Immature natural killer cell (primary cell): Measurements from ENCODE around the gene PPRC1. TPM values are rescaled to one million over a fixed set of nuclear protein-coding genes. Genes with fewer than 3 reads are reported as not detected.

Experiments used
- DNase-seq, 3 donors: peaks; one replicate each; pipeline ENCODE4 v3.0.0; 2022; ENCODE audit warnings: mixed read lengths in 1 of 3
- H3K27ac Mint-ChIP-seq, 6 donors: one replicate each; pipeline ENCODE4 v1.8.0; 2020; ENCODE audit warnings: mixed read lengths in 6 of 6, mild to moderate bottlenecking in 5 of 6, inconsistent platforms in 4 of 6, moderate library complexity in 3 of 6
- H3K27me3 Mint-ChIP-seq, 3 donors: one replicate each; pipeline ENCODE4 v1.8.0; 2020 to 2021; ENCODE audit warnings: low read depth in 3 of 3, mild to moderate bottlenecking in 3 of 3, mixed read lengths in 3 of 3, moderate library complexity in 3 of 3, inconsistent platforms in 1 of 3
- H3K36me3 Mint-ChIP-seq, 3 donors: one replicate each; pipeline ENCODE4 v1.8.0; 2020; ENCODE audit warnings: mixed read lengths in 3 of 3, inconsistent platforms in 2 of 3, mild to moderate bottlenecking in 2 of 3
- H3K4me1 Mint-ChIP-seq, 2 donors: one replicate each; pipeline ENCODE4 v1.8.0; 2020; ENCODE audit warnings: inconsistent platforms in 2 of 2, mild to moderate bottlenecking in 2 of 2, mixed read lengths in 2 of 2, moderate library complexity in 1 of 2
- H3K4me3 Mint-ChIP-seq, 5 donors: one replicate each; pipeline ENCODE4 v1.8.0; 2020; ENCODE audit warnings: mild to moderate bottlenecking in 5 of 5, mixed read lengths in 5 of 5, inconsistent platforms in 3 of 5, moderate library complexity in 3 of 5
- H3K9me3 Mint-ChIP-seq, 6 donors: one replicate each; pipeline ENCODE4 v1.8.0; 2020; ENCODE audit warnings: mild to moderate bottlenecking in 6 of 6, mixed read lengths in 6 of 6, inconsistent platforms in 4 of 6, moderate library complexity in 3 of 6
- polyA plus RNA-seq, 3 donors: library from polyadenylated mRNA; unstranded; fragments of 300-500 nt; fragmentation: Illumina TruSeq; gene quantifications; one replicate each; pipeline ENCODE4 v1.2.3, GENCODE V29; 2021

The PPRC1 gene
- polyA plus RNA-seq, 3 donors from 2014 or later = 3.8 to 10.9 (median 7.5) TPM

- Mint-ChIP-seq H3K4me3 (peak overlapping the region in 1 of 5 donors; percentile 14), H3K36me3 (peaks cover 0 to 21% (median 12%) of the 10 kb centered on the region in 3 donors), H3K4me1 (peaks cover 46 to 48% of the 10 kb centered on the region in 2 donors), H3K27ac (peak overlapping the region in 4 of 6 donors; percentile 77 to 91 (median 88)), H3K9me3 (no peaks in the 10 kb centered on the region), H3K27me3 (peaks cover 0 to 5% (median 0%) of the 10 kb centered on the region in 3 donors)
- DNase-seq = no peak
Measured at GRCh38 chr10:102112210-102112817, 20.5 kb upstream of the PPRC1 start.

- Mint-ChIP-seq H3K9me3 (no peaks in the 10 kb centered on the region), H3K27me3 (peaks cover 2 to 5% (median 4%) of the 10 kb centered on the region in 3 donors), H3K36me3 (peaks cover 0 to 18% (median 12%) of the 10 kb centered on the region in 3 donors), H3K4me1 (peaks cover 57 to 59% of the 10 kb centered on the region in 2 donors), H3K4me3 (peak overlapping the region; percentile 73 to 93 (median 85)), H3K27ac (peak overlapping the region; percentile 77 to 91 (median 88))
- no peak for DNase-seq
Measured at GRCh38 chr10:102113261-102113955, 19.4 kb upstream of the PPRC1 start.

- Mint-ChIP-seq H3K27ac (peak overlapping the region; percentile 85 to 98 (median 96)), H3K27me3 (peaks cover 2 to 5% (median 4%) of the 10 kb centered on the region in 3 donors), H3K4me3 (peak overlapping the region; percentile 84 to 93 (median 91)), H3K36me3 (peaks cover 0 to 10% (median 9%) of the 10 kb centered on the region in 3 donors), H3K9me3 (no peaks in the 10 kb centered on the region), H3K4me1 (peaks cover 65 to 67% of the 10 kb centered on the region in 2 donors)
- no peak for DNase-seq
Measured at GRCh38 chr10:102113956-102114857, 18.6 kb upstream of the PPRC1 start.

- H3K9me3 Mint-ChIP-seq = no peaks in the 10 kb centered on the region
Measured at GRCh38 chr10:102114861-102115618, 17.8 kb upstream of the PPRC1 start.

GRCh38 chr10:102115775-102116174, 17.1 kb upstream of the PPRC1 start:
- Mint-ChIP-seq H3K36me3 (no peaks in the 10 kb centered on the region), H3K9me3 (no peaks in the 10 kb centered on the region), H3K4me1 (peaks cover 70 to 72% of the 10 kb centered on the region in 2 donors), H3K27me3 (peaks cover 2 to 12% (median 6%) of the 10 kb centered on the region in 3 donors), H3K27ac (peak overlapping the region; percentile 88 to 98 (median 97)), H3K4me3 (peak overlapping the region; percentile 84 to 93 (median 91))
- no peak for DNase-seq

More at GRCh38 chr10:102114861-102115618, 17.8 kb upstream of the PPRC1 start:
- Mint-ChIP-seq H3K27ac (peak overlapping the region; percentile 88 to 98 (median 97)), H3K4me3 (peak overlapping the region; percentile 84 to 93 (median 91)), H3K4me1 (peaks cover 70 to 72% of the 10 kb centered on the region in 2 donors), H3K27me3 (peaks cover 2 to 7% (median 6%) of the 10 kb centered on the region in 3 donors), H3K36me3 (peaks cover 0 to 2% (median 1%) of the 10 kb centered on the region in 3 donors)
- peak; percentile 66 to 71 (median 69) for DNase-seq

- Mint-ChIP-seq H3K4me1 (peaks cover 79% of the 10 kb centered on the region in 2 donors), H3K9me3 (no peaks in the 10 kb centered on the region), H3K36me3 (no peaks in the 10 kb centered on the region), H3K27ac (peak overlapping the region; percentile 88 to 98 (median 97)), H3K27me3 (peaks cover 2 to 14% (median 6%) of the 10 kb centered on the region in 3 donors), H3K4me3 (peak overlapping the region; percentile 49 to 93 (median 87))
- no peak for DNase-seq
Measured at GRCh38 chr10:102116656-102117055, 16.2 kb upstream of the PPRC1 start.

GRCh38 chr10:102117391-102118159, 15.3 kb upstream of the PPRC1 start:
- H3K36me3 Mint-ChIP-seq = no peaks in the 10 kb centered on the region

GRCh38 chr10:102118867-102119266, 14.0 kb upstream of the PPRC1 start:
- Mint-ChIP-seq H3K27me3 (peaks cover 2 to 14% (median 8%) of the 10 kb centered on the region in 3 donors), H3K27ac (peak overlapping the region; percentile 88 to 98 (median 98)), H3K4me3 (peak overlapping the region; percentile 85 to 91 (median 89)), H3K4me1 (peaks cover 64% of the 10 kb centered on the region in 2 donors), H3K9me3 (no peaks in the 10 kb centered on the region), H3K36me3 (no peaks in the 10 kb centered on the region)
- no peak for DNase-seq

More at GRCh38 chr10:102117391-102118159, 15.3 kb upstream of the PPRC1 start:
- DNase-seq = peak in 1 of 3 donors; percentile 25
- peak overlapping the region; percentile 88 to 98 (median 98) for H3K27ac Mint-ChIP-seq
- H3K4me1 Mint-ChIP-seq = peaks cover 77% of the 10 kb centered on the region in 2 donors
- H3K4me3 Mint-ChIP-seq = peak overlapping the region; percentile 38 to 90 (median 88)
- no peaks in the 10 kb centered on the region for H3K9me3 Mint-ChIP-seq
- H3K27me3 Mint-ChIP-seq = peaks cover 2 to 14% (median 8%) of the 10 kb centered on the region in 3 donors

GRCh38 chr10:102119417-102120141, 13.3 kb upstream of the PPRC1 start:
- H3K27ac Mint-ChIP-seq = peak overlapping the region; percentile 88 to 98 (median 98)
- no peaks in the 10 kb centered on the region for H3K9me3 Mint-ChIP-seq
- peak overlapping the region; percentile 85 to 91 (median 89) for H3K4me3 Mint-ChIP-seq
- H3K4me1 Mint-ChIP-seq = peaks cover 63% of the 10 kb centered on the region in 2 donors
- peaks cover 2 to 14% (median 8%) of the 10 kb centered on the region in 3 donors for H3K27me3 Mint-ChIP-seq
- DNase-seq = peak; percentile 38 to 43 (median 39)
- no peaks in the 10 kb centered on the region for H3K36me3 Mint-ChIP-seq

- peak within 1 kb of the TSS; percentile 85 to 93 (median 90) for H3K4me3 Mint-ChIP-seq
- H3K4me1 Mint-ChIP-seq = peaks cover 55 to 56% of the 10 kb centered on the region in 2 donors
- peak; percentile 85 to 86 (median 86) for DNase-seq
- no peaks in the 10 kb centered on the region for H3K36me3 Mint-ChIP-seq
- no peaks in the 10 kb centered on the region for H3K9me3 Mint-ChIP-seq
- peaks cover 2 to 14% (median 8%) of the 10 kb centered on the region in 3 donors for H3K27me3 Mint-ChIP-seq
- H3K27ac Mint-ChIP-seq = peak within 1 kb of the TSS; percentile 92 to 98 (median 98)
Measured at GRCh38 chr10:102120142-102120990, 12.5 kb upstream of the PPRC1 start, which contains the start of gene LDB1. TSS of gene LDB1 (minus strand) at chr10:102120368. CDS start at chr10:102120110, 258 bp downstream.
